Tibial artery (tissue), 4 donors: ENCODE data around the gene PTPN18.
A peak's percentile ranks its signal among the peaks of the same experiment; 100 is the strongest.

Experiments used
- DNase-seq, 2 donors: peaks; one replicate each; pipeline ENCODE4 v3.0.0-alpha.2; 2019
- H3K27ac ChIP-seq, 2 donors: fragments of 200-600 bp; sonication (generic) in 1 of 2; 1 replicate in 1 of 2; 2 replicates in 1 of 2; pipeline ENCODE4 v1.5.1; 2018 to 2019; ENCODE audit warnings: mild to moderate bottlenecking in 1 of 2
- H3K27me3 ChIP-seq, 2 donors: fragments of 200-600 bp; sonication (generic) in 1 of 2; one replicate each; pipeline versions ENCODE4 v1.5.1 to v1.6.0; 2016 to 2019
- H3K36me3 ChIP-seq, 3 donors: fragments of 200-600 bp; sonication (generic) in 2 of 3; one replicate each; pipeline ENCODE4 v1.5.1; 2016 to 2019; ENCODE audit warnings: mild to moderate bottlenecking in 2 of 3
- H3K4me1 ChIP-seq, 4 donors: fragments of 200-600 bp; sonication (generic) in 2 of 4; 1 replicate in 3 of 4; 2 replicates in 1 of 4; pipeline ENCODE4 v1.5.1; 2016 to 2019
- H3K4me3 ChIP-seq, 2 donors: fragments of 200-600 bp; sonication (generic) in 1 of 2; 1 replicate in 1 of 2; 2 replicates in 1 of 2; pipeline ENCODE4 v1.5.1; 2018 to 2019; ENCODE audit warnings: mild to moderate bottlenecking in 2 of 2
- H3K9me3 ChIP-seq, 3 donors: fragments of 200-600 bp; sonication (generic) in 1 of 3; one replicate each; pipeline ENCODE4 v1.5.1; 2016 to 2019
- CTCF ChIP-seq, 2 experiments: fragments of 200-600 bp in 1 of 2; fragments of 450-650 bp in 1 of 2; IDR thresholded peaks; one replicate each; pipeline ENCODE4 v1.5.1; 2017 to 2019; ENCODE audit warnings: antibody characterized with exemption in 2 of 2, mild to moderate bottlenecking in 1 of 2, moderate library complexity in 1 of 2
- intact Hi-C: fragments of 100-400 bp; cut with DNase I; formaldehyde crosslinking; loops from one replicate; pipeline ENCODE4 v1.15.0; 2023; ENCODE audit warnings: low total_unique reads

The PTPN18 gene

GRCh38 chr2:130355578-130356431, at the start of gene PTPN18:
Gene PTPN18 (plus strand): TSS chr2:130356056. CDS start chr2:130356108, 52 bp downstream.
- peaks cover 0 to 27% (median 21%) of the 10 kb centered on the region in 4 donors for H3K4me1 ChIP-seq
- peak; percentile 88 to 95 for DNase-seq
- H3K27ac ChIP-seq = peak within 1 kb of the TSS; percentile 72 to 90
- peak; percentile 56 to 57 for TF ChIP-seq CTCF (IDR thresholded peaks at IDR 0.05)
- no peaks in the 10 kb centered on the region for H3K27me3 ChIP-seq
- H3K4me3 ChIP-seq = peak within 1 kb of the TSS; percentile 81 to 84
- no peaks in the 10 kb centered on the region for H3K36me3 ChIP-seq
- intact Hi-C loops = no loop called here
- no peaks in the 10 kb centered on the region for H3K9me3 ChIP-seq

GRCh38 chr2:130307850-130308249, 48.0 kb upstream of the PTPN18 start:
- Histone ChIP-seq H3K27ac (no peak overlapping the region), H3K4me3 (no peak overlapping the region), H3K36me3 (no peaks in the 10 kb centered on the region), H3K4me1 (no peaks in the 10 kb centered on the region), H3K9me3 (no peaks in the 10 kb centered on the region), H3K27me3 (no peaks in the 10 kb centered on the region)
- intact Hi-C loops = no loop called here
- no peak for TF ChIP-seq CTCF (IDR thresholded peaks at IDR 0.05)
- DNase-seq = no peak

GRCh38 chr2:130310881-130311280, 45.0 kb upstream of the PTPN18 start:
- Histone ChIP-seq H3K4me3 (no peak overlapping the region), H3K27me3 (peaks cover 0 to 20% of the 10 kb centered on the region in 2 donors), H3K9me3 (no peaks in the 10 kb centered on the region), H3K4me1 (no peaks in the 10 kb centered on the region), H3K36me3 (no peaks in the 10 kb centered on the region), H3K27ac (no peak overlapping the region)
- intact Hi-C loops = no loop called here
- DNase-seq = no peak
- TF ChIP-seq CTCF (IDR thresholded peaks at IDR 0.05) = no peak

GRCh38 chr2:130313812-130314334, 42.0 kb upstream of the PTPN18 start:
- no peak for TF ChIP-seq CTCF (IDR thresholded peaks at IDR 0.05)
- H3K27me3 ChIP-seq = peaks cover 0 to 20% of the 10 kb centered on the region in 2 donors
- no peak overlapping the region for H3K27ac ChIP-seq
- H3K9me3 ChIP-seq = no peaks in the 10 kb centered on the region
- no peak overlapping the region for H3K4me3 ChIP-seq
- intact Hi-C loops = no loop called here
- DNase-seq = no peak
- H3K36me3 ChIP-seq = no peaks in the 10 kb centered on the region
- H3K4me1 ChIP-seq = no peaks in the 10 kb centered on the region

GRCh38 chr2:130314377-130314776, 41.5 kb upstream of the PTPN18 start:
- intact Hi-C loops = no loop called here
- Histone ChIP-seq H3K4me3 (no peak overlapping the region), H3K9me3 (no peaks in the 10 kb centered on the region), H3K27me3 (peaks cover 0 to 20% of the 10 kb centered on the region in 2 donors), H3K27ac (no peak overlapping the region), H3K4me1 (no peaks in the 10 kb centered on the region), H3K36me3 (no peaks in the 10 kb centered on the region)
- DNase-seq = no peak
- TF ChIP-seq CTCF (IDR thresholded peaks at IDR 0.05) = no peak
